Adrenal gland (tissue), 12 donors: ENCODE results near the gene PACS1. TPM values are rescaled to one million over a fixed set of nuclear protein-coding genes. Genes with fewer than 3 reads are reported as not detected.

Experiments used
- DNase-seq, 7 donors: peaks; one replicate each; pipeline ENCODE4 v3.0.0-alpha.2; 2019 to 2020
- H3K27ac ChIP-seq, 5 donors: fragments of 200-600 bp; sonication (generic) in 4 of 5; 1 replicate in 3 of 5; 2 replicates in 2 of 5; pipeline versions ENCODE4 v1.5.1 to v1.8.0; 2016 to 2020; ENCODE audit warnings: mild to moderate bottlenecking in 1 of 5
- H3K27me3 ChIP-seq: fragments of 200-600 bp; 2 replicates; pipeline ENCODE4 v1.8.0; 2021
- H3K36me3 ChIP-seq, 2 donors: fragments of 200-600 bp; replicated peaks in 1 of 2; 1 replicate in 1 of 2; 2 replicates in 1 of 2; pipeline versions ENCODE4 v1.5.1 to v1.8.0; 2018 to 2022
- H3K4me1 ChIP-seq, 2 donors: fragments of 200-600 bp; replicated peaks in 1 of 2; 1 replicate in 1 of 2; 2 replicates in 1 of 2; pipeline versions ENCODE4 v1.5.1 to v1.8.0; 2018 to 2021
- H3K4me3 ChIP-seq, 4 donors: fragments of 200-600 bp; sonication (generic) in 3 of 4; one replicate each; pipeline ENCODE4 v1.5.1; 2016 to 2018
- H3K9me3 ChIP-seq, 3 donors: fragments of 200-600 bp; sonication (generic) in 1 of 3; replicated peaks in 1 of 3; 1 replicate in 2 of 3; 2 replicates in 1 of 3; pipeline versions ENCODE4 v1.5.1 to v1.8.0; 2016 to 2021
- CTCF ChIP-seq, 6 experiments: fragments of 450-650 bp in 4 of 6; fragments of 200-600 bp in 2 of 6; sonication (generic) in 1 of 6; IDR thresholded peaks; 1 replicate in 5 of 6; 2 replicates in 1 of 6; pipeline versions ENCODE4 v1.5.1 to v1.8.0; 2016 to 2021; ENCODE audit warnings: antibody characterized with exemption in 6 of 6, mild to moderate bottlenecking in 2 of 6, moderate library complexity in 1 of 6
- POLR2A ChIP-seq, 2 donors: fragments of 450-650 bp; IDR thresholded peaks; one replicate each; pipeline ENCODE4 v1.6.1; 2017; ENCODE audit warnings: antibody characterized with exemption in 2 of 2, mild to moderate bottlenecking in 2 of 2, moderate library complexity in 1 of 2
- WGBS, 4 donors: extraction: QIAGEN DNeasy Blood & Tissue Kit in 2 of 4; methylation state at CpG; one replicate each; pipeline versions ENCODE4 v1.1.5 to v1.1.7; 2013 to 2017; 5-methylcytosine and 5-hydroxymethylcytosine counted together
- intact Hi-C, 2 donors: fragments of 100-400 bp; cut with DNase I; formaldehyde crosslinking; loops; one replicate each; pipeline versions ENCODE4 v1.14.1 to v1.15.0; 2022 to 2023
- polyA plus RNA-seq, 3 donors: library from polyadenylated mRNA; stranded (reverse); fragments of 200-250 nt in 2 of 3; fragments of 350-450 nt in 1 of 3; fragmentation: Illumina TruSeq in 1 of 3; extraction: RNeasy Lipid Tissue Mini Kit (QIAGEN cat#74804) in 1 of 3; gene quantifications; one replicate each; pipeline ENCODE4 v1.2.3, GENCODE V29; 2013 to 2014
- total RNA-seq, 9 donors: library from RNA; depleted of rRNA in 4 of 9; stranded (reverse); fragments of >200 nt in 4 of 9; fragments of 120-200 nt in 1 of 9; fragmentation: NEBNext Ultra II Directional in 1 of 9; extraction: Animal tissue kit (Norgen Biotek cat#: 25700) in 1 of 9; gene quantifications; one replicate each; pipeline versions ENCODE4 v1.1.0 to v1.2.4, GENCODE V29; 2013 to 2023
- donor health status: healthy with polysubstance abuse.
- donor health status: Bipolar disorder and iron deficiency.
- donor health status: DM: yes; HTN: yes; CAD: no.
- donor health status: DM: no; HTN: no; CAD: no.
- donor health status: DM: no; HTN: no; CAD: no.
- donor health status: DM: yes; HTN: yes; CAD: no.

Gene PACS1
- total and polyA plus RNA-seq, 12 donors: 21.1 to 60.5 (median 38.2) TPM

GRCh38 chr11:66159324-66159984, 89.4 kb downstream of the PACS1 start:
- Histone ChIP-seq H3K27ac (no peak overlapping the region), H3K4me3 (no peak overlapping the region), H3K4me1 (no peaks in the 10 kb centered on the region), H3K36me3 (no peaks in the 10 kb centered on the region), H3K9me3 (no peaks in the 10 kb centered on the region), H3K27me3 (no peaks in the 10 kb centered on the region)
- no peak for DNase-seq
- 84 to 89% (median 87%) methylated on average over 8 of the region's 8 CpGs for WGBS, 4 donors
- intact Hi-C loops: no loop called here
- TF ChIP-seq POLR2A (IDR thresholded peaks at IDR 0.05): no peak
- TF ChIP-seq CTCF (IDR thresholded peaks at IDR 0.05): no peak

DNA sequence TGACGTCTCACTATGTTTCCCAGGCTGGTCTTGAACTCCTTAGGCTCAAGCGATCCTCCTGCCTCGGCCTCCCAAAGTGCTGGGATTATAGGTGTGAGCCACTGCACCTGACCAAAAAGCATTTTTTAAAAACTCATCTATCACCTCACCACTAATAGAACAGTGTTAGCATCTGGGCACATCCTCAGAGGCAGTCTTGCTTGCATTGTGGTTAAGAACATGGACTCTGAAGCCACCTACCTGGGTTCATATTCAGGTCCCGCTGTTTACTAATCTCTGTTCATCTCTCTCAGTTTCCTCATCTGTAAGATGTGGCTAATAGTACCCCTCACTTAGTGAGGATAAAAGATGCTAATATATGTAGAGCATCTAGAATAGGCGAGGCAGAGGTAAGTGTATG, 90.6 kb downstream of the PACS1 start:
- H3K27me3 ChIP-seq: no peaks in the 10 kb centered on the region
- H3K9me3 ChIP-seq: no peaks in the 10 kb centered on the region
- DNase-seq: no peak
- no peaks in the 10 kb centered on the region for H3K36me3 ChIP-seq
- TF ChIP-seq CTCF (IDR thresholded peaks at IDR 0.05) (no peak), POLR2A (IDR thresholded peaks at IDR 0.05) (no peak)
- intact Hi-C loops: no loop called here
- no peaks in the 10 kb centered on the region for H3K4me1 ChIP-seq
- H3K4me3 ChIP-seq: no peak overlapping the region
- H3K27ac ChIP-seq: no peak overlapping the region
- WGBS, 4 donors: 94 to 98% (median 97%) methylated on average over 5 of the region's 5 CpGs

DNA sequence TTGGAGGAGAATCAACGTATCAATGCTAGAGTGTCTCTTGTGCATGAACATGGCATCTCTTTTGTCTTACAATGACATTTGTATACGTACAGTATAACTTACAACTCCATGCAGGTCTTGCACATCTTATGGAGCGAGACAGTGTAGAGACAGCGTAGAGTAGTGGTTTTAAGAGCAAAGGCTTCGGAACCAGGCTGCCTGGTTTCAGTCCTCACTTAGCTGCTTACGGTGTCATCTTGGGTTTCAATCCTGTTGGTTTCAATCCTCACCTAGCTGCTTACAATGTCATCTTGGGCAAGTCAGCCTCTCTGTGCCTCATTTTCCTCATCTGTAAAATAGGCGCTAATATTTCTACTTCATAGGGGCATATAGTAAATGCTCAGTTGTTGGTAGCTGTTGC, 98.2 kb downstream of the PACS1 start:
- no peaks in the 10 kb centered on the region for H3K9me3 ChIP-seq
- DNase-seq: no peak
- 97 to 99% (median 98%) methylated on average over 7 of the region's 7 CpGs for WGBS, 4 donors
- TF ChIP-seq CTCF (IDR thresholded peaks at IDR 0.05) (no peak), POLR2A (IDR thresholded peaks at IDR 0.05) (no peak)
- H3K36me3 ChIP-seq: no peaks in the 10 kb centered on the region
- H3K27me3 ChIP-seq: no peaks in the 10 kb centered on the region
- no peaks in the 10 kb centered on the region for H3K4me1 ChIP-seq
- intact Hi-C loops: no loop called here
- no peak overlapping the region for H3K27ac ChIP-seq
- H3K4me3 ChIP-seq: no peak overlapping the region

GRCh38 chr11:66172146-66172545, 102.1 kb downstream of the PACS1 start:
- Histone ChIP-seq H3K27me3 (no peaks in the 10 kb centered on the region), H3K4me1 (no peaks in the 10 kb centered on the region), H3K4me3 (no peak overlapping the region), H3K9me3 (no peaks in the 10 kb centered on the region), H3K36me3 (no peaks in the 10 kb centered on the region), H3K27ac (no peak overlapping the region)
- TF ChIP-seq CTCF (IDR thresholded peaks at IDR 0.05) (no peak), POLR2A (IDR thresholded peaks at IDR 0.05) (no peak)
- intact Hi-C loops: no loop called here
- 70 to 81% (median 78%) methylated on average over 7 to 8 of the region's 8 CpGs for WGBS, 4 donors
- peak in 1 of 7 donors; percentile 4 for DNase-seq
